Body of pancreas (tissue), 4 donors: ENCODE measurements around the gene CIP2A.

Experiments
- CTCF ChIP-seq, 7 experiments: fragments of 450-650 bp in 4 of 7; fragments of 200-600 bp in 3 of 7; sonication (generic) in 3 of 7; IDR thresholded peaks; one replicate each; pipeline ENCODE4 v1.5.1; 2016 to 2019; ENCODE audit warnings: antibody characterized with exemption in 7 of 7
- POLR2A ChIP-seq, 3 donors: fragments of 450-650 bp; IDR thresholded peaks; one replicate each; pipeline ENCODE4 v1.6.1; 2016; ENCODE audit warnings: antibody characterized with exemption in 3 of 3, mild to moderate bottlenecking in 2 of 3

GRCh38 chr3:108525256-108525655 lies 64.0 kb downstream of the CIP2A start:
- TF ChIP-seq CTCF (IDR thresholded peaks at IDR 0.05) (no peak), POLR2A (IDR thresholded peaks at IDR 0.05) (no peak)
